Calu3 (cell line): Measurements from ENCODE around the gene CLCF1. TPM values are rescaled to one million over a fixed set of nuclear protein-coding genes. Genes with fewer than 3 reads are reported as not detected.

Experiments
- BruUV-seq: library from RNA; stranded (reverse); fragments of 400-500 nt; replicated peaks from 2 replicates; lab custom pipeline; 2021; lab: Mats Ljungman, UMichigan
- CTCF ChIA-PET: fragments of 300-600 bp; sonication (Branson Sonifier 250); formaldehyde crosslinking; loops from one replicate; lab custom pipeline; 2022; ENCODE audit warnings: antibody characterized with exemption; lab: Charles Lee
- DNase-seq: peaks from one replicate; pipeline ENCODE4 v3.0.0; 2022
- H3K27ac Mint-ChIP-seq: one replicate; pipeline ENCODE4 v1.8.0; 2022; ENCODE audit warnings: mixed read lengths; ENCODE audit not compliant: unreplicated experiment
- H3K27me3 Mint-ChIP-seq: one replicate; pipeline ENCODE4 v1.8.0; 2022; ENCODE audit warnings: mixed read lengths; ENCODE audit not compliant: unreplicated experiment
- H3K36me3 Mint-ChIP-seq: one replicate; pipeline ENCODE4 v1.8.0; 2022; ENCODE audit warnings: mild to moderate bottlenecking, moderate library complexity, mixed read lengths; ENCODE audit not compliant: insufficient read depth, unreplicated experiment
- H3K4me1 Mint-ChIP-seq: one replicate; pipeline ENCODE4 v1.8.0; 2022; ENCODE audit warnings: mild to moderate bottlenecking, low read depth, mixed read lengths; ENCODE audit not compliant: unreplicated experiment
- H3K4me3 Mint-ChIP-seq: one replicate; pipeline ENCODE4 v1.8.0; 2022; ENCODE audit warnings: mild to moderate bottlenecking, low read depth, moderate library complexity, mixed read lengths; ENCODE audit not compliant: unreplicated experiment
- H3K9me3 Mint-ChIP-seq: one replicate; pipeline ENCODE4 v1.8.0; 2022; ENCODE audit warnings: low read depth, mixed read lengths; ENCODE audit not compliant: unreplicated experiment
- intact Hi-C: fragments of 100-400 bp; cut with micrococcal nuclease; formaldehyde crosslinking; loops from one replicate; pipeline ENCODE4 v1.10.0; 2022; ENCODE audit not compliant: unreplicated experiment
- total RNA-seq: library from RNA; stranded (reverse); gene quantifications from 2 replicates; pipeline ENCODE4 v1.2.3, GENCODE V29; 2022
- TF ChIP-seq, protein P1 (sequence below): fragments of 200-600 bp; IDR thresholded peaks from one replicate; pipeline ENCODE4 v1.8.0; 2022; ENCODE audit warnings: antibody characterized with exemption; ENCODE audit not compliant: unreplicated experiment

Gene CLCF1
- total RNA-seq, 1 experiment from 2014 or later = 7.5 TPM

DNA sequence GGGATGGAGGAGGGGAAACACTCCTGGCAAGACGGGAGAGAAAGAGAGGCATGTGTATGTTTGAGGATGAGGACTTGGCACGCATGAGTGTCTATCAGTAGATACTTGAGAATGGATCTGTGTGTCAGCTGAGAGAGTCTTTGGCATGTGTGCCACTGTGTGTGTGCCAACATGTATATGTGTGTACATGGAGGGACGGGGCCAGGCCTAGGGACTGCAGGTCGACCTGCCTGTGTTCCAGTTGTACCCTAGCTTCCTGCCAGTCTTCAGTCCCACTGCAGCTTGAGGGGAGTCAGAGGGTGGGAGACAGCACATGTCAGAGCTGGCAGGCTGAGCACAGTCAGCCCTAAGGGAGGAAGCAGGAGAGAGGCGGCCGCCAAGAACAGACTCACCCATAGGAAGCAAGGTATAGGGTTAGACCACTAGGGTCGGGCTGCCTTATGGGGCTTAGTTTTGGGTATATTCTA is 5.6 kb downstream of the CLCF1 start:
- no peak for DNase-seq
- TF ChIP-seq, protein P1, sequence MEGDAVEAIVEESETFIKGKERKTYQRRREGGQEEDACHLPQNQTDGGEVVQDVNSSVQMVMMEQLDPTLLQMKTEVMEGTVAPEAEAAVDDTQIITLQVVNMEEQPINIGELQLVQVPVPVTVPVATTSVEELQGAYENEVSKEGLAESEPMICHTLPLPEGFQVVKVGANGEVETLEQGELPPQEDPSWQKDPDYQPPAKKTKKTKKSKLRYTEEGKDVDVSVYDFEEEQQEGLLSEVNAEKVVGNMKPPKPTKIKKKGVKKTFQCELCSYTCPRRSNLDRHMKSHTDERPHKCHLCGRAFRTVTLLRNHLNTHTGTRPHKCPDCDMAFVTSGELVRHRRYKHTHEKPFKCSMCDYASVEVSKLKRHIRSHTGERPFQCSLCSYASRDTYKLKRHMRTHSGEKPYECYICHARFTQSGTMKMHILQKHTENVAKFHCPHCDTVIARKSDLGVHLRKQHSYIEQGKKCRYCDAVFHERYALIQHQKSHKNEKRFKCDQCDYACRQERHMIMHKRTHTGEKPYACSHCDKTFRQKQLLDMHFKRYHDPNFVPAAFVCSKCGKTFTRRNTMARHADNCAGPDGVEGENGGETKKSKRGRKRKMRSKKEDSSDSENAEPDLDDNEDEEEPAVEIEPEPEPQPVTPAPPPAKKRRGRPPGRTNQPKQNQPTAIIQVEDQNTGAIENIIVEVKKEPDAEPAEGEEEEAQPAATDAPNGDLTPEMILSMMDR = no peak
- peaks cover 39% of the 10 kb centered on the region for H3K36me3 Mint-ChIP-seq
- H3K27ac Mint-ChIP-seq = no peak overlapping the region
- no peak overlapping the region for H3K4me3 Mint-ChIP-seq
- intact Hi-C loops = no loop called here
- no TSS peak for BruUV-seq
- H3K4me1 Mint-ChIP-seq = peaks cover 33% of the 10 kb centered on the region
- no peaks in the 10 kb centered on the region for H3K9me3 Mint-ChIP-seq
- CTCF ChIA-PET = no interaction called here
- no peaks in the 10 kb centered on the region for H3K27me3 Mint-ChIP-seq

DNA sequence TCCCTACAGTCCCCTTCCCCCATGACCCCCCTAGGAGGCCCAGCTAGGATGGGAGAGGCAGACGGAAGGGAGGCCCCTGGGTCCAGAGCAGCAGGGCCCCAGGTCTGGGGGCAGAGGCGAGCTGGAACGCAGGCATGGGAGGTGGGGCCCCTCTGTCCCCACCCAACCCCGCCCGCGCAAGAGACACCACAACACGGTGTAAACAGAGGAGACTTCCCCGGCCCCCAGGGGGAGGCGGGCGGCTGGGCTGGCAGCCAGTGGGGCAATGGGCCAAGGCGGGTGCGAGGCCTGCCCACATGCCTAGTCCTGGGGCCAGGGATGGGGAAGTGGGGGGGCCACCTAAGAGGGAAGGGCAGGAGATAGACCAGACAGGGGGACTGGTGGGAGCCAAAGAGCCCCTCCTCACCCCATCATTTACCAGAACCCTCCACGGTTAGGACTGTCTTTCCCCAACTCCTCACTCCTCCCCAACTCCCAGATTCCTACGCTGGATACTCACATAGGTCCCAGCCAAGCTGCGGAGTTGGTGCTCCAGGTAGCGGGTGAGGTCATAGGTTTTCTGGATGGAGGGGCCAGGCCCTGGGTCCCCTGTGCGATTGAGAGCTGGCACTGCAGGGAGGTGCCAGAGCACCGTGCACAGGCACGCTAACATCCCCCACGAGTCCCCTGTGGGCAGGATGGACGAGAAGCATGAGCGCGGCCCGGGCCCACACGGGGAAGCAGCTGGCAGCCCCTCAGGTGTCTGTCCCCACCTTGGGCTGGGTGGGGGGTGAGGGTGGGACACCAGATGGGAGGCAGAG is 6.2 kb downstream of the CLCF1 start:
- H3K36me3 Mint-ChIP-seq = peaks cover 38% of the 10 kb centered on the region
- H3K27ac Mint-ChIP-seq = no peak overlapping the region
- BruUV-seq = no TSS peak
- intact Hi-C loops = no loop called here
- CTCF ChIA-PET = no interaction called here
- DNase-seq = no peak
- peaks cover 35% of the 10 kb centered on the region for H3K4me1 Mint-ChIP-seq
- H3K27me3 Mint-ChIP-seq = no peaks in the 10 kb centered on the region
- no peak overlapping the region for H3K4me3 Mint-ChIP-seq
- TF ChIP-seq, protein P1 = no peak
- no peaks in the 10 kb centered on the region for H3K9me3 Mint-ChIP-seq

DNA sequence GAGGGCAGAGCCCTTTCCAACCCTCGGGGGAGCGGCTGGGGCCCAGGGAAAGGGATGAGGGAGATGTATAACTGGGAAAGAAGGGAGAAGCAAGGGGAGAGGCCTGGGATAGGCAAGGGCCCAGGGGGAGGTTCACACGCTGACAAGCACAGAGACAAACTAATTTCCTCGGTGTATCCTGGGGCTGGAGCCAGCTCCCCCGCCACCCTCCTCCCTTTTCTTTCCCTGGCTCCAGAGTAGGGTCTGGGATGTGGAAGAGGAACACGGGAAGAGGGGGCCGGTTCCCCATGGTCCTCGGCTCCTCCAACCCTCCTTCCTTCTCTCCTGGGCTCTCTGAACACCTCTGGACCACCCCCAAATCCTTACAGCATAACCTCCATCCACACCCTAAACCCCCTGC is 6.9 kb downstream of the CLCF1 start:
- H3K9me3 Mint-ChIP-seq = no peaks in the 10 kb centered on the region
- CTCF ChIA-PET = no interaction called here
- H3K27ac Mint-ChIP-seq = no peak overlapping the region
- intact Hi-C loops = no loop called here
- H3K27me3 Mint-ChIP-seq = no peaks in the 10 kb centered on the region
- TF ChIP-seq, protein P1 = no peak
- no TSS peak for BruUV-seq
- no peak for DNase-seq
- peaks cover 36% of the 10 kb centered on the region for H3K4me1 Mint-ChIP-seq
- no peak overlapping the region for H3K4me3 Mint-ChIP-seq
- H3K36me3 Mint-ChIP-seq = peaks cover 32% of the 10 kb centered on the region

DNA sequence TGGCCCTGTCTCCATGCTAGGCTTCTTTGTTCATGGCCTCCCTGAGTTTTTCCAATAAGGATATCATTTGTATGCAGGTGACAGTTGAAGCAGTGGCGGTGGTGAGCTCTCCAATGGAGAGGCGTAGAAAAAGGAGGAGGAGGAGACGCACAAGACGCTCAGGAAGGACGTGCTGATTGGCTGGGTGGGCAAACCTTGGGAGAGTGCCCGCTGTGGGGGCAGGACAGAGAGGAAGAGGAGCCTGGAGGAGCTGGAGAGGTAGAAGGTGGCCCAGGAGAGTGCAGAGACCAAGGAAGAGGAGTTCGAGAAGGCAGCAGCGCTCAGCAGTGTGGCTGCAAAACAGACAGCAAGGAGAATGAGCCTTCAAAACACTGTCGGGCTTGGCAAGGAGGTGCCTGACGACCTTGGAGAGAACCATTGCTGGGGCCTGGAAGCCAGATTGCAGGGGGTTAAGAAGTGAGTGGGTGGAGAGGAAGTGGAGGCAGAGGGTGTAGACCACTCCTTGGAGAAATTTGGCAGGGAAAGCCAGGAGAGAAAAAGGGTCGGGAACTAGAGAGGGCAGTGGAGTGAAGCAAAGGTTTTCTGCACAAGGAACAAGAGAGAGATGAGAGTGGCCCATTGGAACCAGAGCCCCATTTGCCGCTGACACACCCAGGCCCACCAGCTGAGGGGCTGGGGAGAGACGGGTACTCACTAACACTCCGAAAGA is 7.5 kb downstream of the CLCF1 start:
- CTCF ChIA-PET = no interaction called here
- H3K27me3 Mint-ChIP-seq = no peaks in the 10 kb centered on the region

More for the DNA sequence above, 7.5 kb downstream of the CLCF1 start:
- TF ChIP-seq, protein P1 = no peak
- Mint-ChIP-seq H3K27ac (no peak overlapping the region), H3K4me3 (no peak overlapping the region), H3K9me3 (no peaks in the 10 kb centered on the region), H3K36me3 (peaks cover 27% of the 10 kb centered on the region), H3K4me1 (peaks cover 31% of the 10 kb centered on the region)
- intact Hi-C loops = no loop called here
- no peak for DNase-seq
- BruUV-seq = no TSS peak
